Measurements from ENCODE around the gene MRPL44.
"Not testable (repeated sequence)": the region's sequence is repeated elsewhere in the genome, so short reads cannot be mapped to it uniquely, and the experiment has no call there.

Gene MRPL44

DNA sequence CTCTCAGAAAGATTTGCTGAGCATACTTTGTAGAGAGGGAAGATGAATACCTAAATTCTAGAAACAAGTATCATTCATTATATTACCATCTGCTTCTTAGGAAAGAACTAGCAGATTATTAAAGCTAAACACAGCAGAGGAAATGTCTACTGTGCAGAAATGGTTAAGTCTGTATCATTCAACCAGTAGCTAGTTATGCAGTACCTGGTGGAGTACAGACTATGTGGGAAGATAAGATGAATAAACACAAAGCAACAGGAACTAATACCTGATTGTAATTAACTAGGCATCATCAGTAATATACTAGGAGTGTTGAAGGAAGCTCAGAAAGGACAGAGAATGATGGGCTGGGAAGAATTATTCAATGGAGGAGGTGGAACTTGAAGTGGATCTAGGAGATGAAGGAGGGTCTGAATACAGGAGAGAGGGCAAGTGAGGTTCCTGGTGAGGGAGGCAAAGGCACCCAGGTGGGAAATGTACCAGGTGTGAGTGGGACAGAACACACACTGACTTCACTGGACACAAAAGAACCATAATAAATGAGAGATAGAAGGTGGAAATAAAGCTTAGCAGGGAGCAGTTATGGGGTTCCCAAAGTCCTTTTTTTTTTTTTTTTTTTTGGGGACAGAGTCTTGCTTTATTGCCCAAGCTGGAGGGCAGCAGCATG is 21.7 kb upstream of the MRPL44 start:
- TF ChIP-seq, protein P1, sequence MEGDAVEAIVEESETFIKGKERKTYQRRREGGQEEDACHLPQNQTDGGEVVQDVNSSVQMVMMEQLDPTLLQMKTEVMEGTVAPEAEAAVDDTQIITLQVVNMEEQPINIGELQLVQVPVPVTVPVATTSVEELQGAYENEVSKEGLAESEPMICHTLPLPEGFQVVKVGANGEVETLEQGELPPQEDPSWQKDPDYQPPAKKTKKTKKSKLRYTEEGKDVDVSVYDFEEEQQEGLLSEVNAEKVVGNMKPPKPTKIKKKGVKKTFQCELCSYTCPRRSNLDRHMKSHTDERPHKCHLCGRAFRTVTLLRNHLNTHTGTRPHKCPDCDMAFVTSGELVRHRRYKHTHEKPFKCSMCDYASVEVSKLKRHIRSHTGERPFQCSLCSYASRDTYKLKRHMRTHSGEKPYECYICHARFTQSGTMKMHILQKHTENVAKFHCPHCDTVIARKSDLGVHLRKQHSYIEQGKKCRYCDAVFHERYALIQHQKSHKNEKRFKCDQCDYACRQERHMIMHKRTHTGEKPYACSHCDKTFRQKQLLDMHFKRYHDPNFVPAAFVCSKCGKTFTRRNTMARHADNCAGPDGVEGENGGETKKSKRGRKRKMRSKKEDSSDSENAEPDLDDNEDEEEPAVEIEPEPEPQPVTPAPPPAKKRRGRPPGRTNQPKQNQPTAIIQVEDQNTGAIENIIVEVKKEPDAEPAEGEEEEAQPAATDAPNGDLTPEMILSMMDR (IDR thresholded peaks at IDR 0.05; ENCODE audit: low read depth, low read length): no peak
- no peak for DNase-seq (ENCODE audit: low read depth in 2 of 2)
- no peak overlapping the region for H3K4me3 ChIP-seq (replicated peaks in 1 of 2; ENCODE audit: low read depth in 2 of 2, low read length in 2 of 2)

- TF ChIP-seq, protein P1 (IDR thresholded peaks at IDR 0.05; ENCODE audit: low read depth, low read length): no peak
- no peak overlapping the region for H3K4me3 ChIP-seq (replicated peaks in 1 of 2; ENCODE audit: low read depth in 2 of 2, low read length in 2 of 2)
- peak in 1 of 2 donors; percentile 53 for DNase-seq (ENCODE audit: low read depth in 2 of 2)
Measured at GRCh38 chr2:223936862-223937326, 20.4 kb upstream of the MRPL44 start.

GRCh38 chr2:223937535-223937934 is 19.7 kb upstream of the MRPL44 start:
- DNase-seq (ENCODE audit: low read depth in 2 of 2): no peak
- TF ChIP-seq, protein P1 (IDR thresholded peaks at IDR 0.05; ENCODE audit: low read depth, low read length): no peak
- no peak overlapping the region for H3K4me3 ChIP-seq (replicated peaks in 1 of 2; ENCODE audit: low read depth in 2 of 2, low read length in 2 of 2)

- peak; percentile 45 to 90 for DNase-seq (ENCODE audit: low read depth in 2 of 2)
- H3K4me3 ChIP-seq (replicated peaks in 1 of 2; ENCODE audit: low read depth in 2 of 2, low read length in 2 of 2): not testable (repeated sequence)
Measured at GRCh38 chr2:223939438-223939837, 17.8 kb upstream of the MRPL44 start.

DNA sequence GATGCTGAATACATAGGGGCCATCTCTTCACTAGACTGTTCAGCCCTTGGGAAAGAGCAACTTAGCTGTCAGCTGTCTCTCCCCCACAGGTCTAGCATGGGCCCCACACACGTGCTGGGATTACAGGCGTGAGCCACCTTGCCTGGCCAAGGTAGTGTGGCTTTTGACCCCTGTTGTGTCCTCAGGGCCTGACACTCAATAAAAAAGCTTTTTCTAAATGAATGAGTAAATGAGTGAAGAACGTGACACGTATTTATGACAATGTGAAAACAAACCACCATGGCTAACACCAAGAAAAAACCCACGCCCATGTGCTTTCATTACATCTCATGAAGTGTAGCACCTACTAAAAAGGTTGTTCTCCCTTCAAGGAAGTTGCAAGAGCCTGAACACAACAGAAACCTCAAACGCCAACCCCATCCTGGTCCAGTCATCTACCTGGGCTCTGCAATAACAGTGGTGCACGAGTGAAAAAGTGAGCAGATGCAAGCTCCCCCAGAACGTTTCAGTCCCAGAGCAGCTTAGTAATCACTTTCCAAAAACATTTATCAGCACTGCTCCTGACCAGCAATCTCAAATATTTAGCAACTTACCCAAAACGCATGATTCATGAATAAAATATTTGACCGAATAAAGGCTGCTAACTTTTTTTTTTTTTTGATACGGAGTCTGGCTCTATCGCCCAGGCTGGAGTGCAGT is 15.5 kb upstream of the MRPL44 start:
- TF ChIP-seq, protein P1 (IDR thresholded peaks at IDR 0.05; ENCODE audit: low read depth, low read length): no peak
- H3K4me3 ChIP-seq (replicated peaks in 1 of 2; ENCODE audit: low read depth in 2 of 2, low read length in 2 of 2): peak overlapping the region in 1 of 2 donors; percentile 4
- peak; percentile 90 to 91 for DNase-seq (ENCODE audit: low read depth in 2 of 2)

- peak overlapping the region; percentile 94 to 100 for H3K4me3 ChIP-seq (replicated peaks in 1 of 2; ENCODE audit: low read depth in 2 of 2, low read length in 2 of 2)
- no peak for DNase-seq (ENCODE audit: low read depth in 2 of 2)
- TF ChIP-seq, protein P1 (IDR thresholded peaks at IDR 0.05; ENCODE audit: low read depth, low read length): no peak
Measured at GRCh38 chr2:223943135-223943534, 14.1 kb upstream of the MRPL44 start.

DNA sequence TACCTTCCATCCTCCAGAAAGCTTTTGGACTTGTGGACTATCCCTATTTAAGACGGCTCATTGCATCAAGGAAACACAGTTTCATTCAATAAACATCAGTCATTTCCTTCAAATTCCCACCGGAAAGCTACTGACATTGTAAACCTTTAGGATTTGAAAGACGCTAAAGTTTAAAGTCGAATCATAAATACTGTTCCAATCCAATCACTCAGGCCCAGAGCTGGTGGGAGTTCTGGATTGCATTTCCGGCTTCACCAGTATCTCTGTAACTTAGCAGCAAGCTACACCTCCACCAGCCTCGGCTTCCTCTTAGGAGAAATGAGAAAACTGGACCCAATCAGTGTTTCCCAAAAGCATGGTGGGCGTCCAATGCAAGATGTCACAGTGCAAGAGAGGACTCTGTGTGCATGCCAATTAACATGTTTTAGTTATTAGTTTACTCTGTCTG is 13.7 kb upstream of the MRPL44 start:
- H3K4me3 ChIP-seq (replicated peaks in 1 of 2; ENCODE audit: low read depth in 2 of 2, low read length in 2 of 2): peak overlapping the region; percentile 94 to 100
- peak; percentile 70 to 77 for DNase-seq (ENCODE audit: low read depth in 2 of 2)
- TF ChIP-seq, protein P1 (IDR thresholded peaks at IDR 0.05; ENCODE audit: low read depth, low read length): no peak

Measured in cardiac fibroblast (primary cell).